DOHH2 (cell line): ENCODE measurements around the gene BHLHA15.

ENCODE experiments used
- EZH2phosphoT487 ChIP-seq: fragments of 200-600 bp; sonication (generic); IDR thresholded peaks from 2 replicates; pipeline ENCODE4 v1.6.1; 2017; ENCODE audit warnings: borderline replicate concordance, mild to moderate bottlenecking, antibody characterized with exemption, low read length, moderate library complexity, mixed read lengths
- TF ChIP-seq, protein P1 (sequence below): fragments of 200-600 bp; sonication (generic); IDR thresholded peaks from one replicate; pipeline ENCODE4 v1.5.1; 2014; ENCODE audit warnings: antibody characterized with exemption, mild to moderate bottlenecking, low read depth, low read length; ENCODE audit not compliant: poor library complexity, severe bottlenecking

DNA sequence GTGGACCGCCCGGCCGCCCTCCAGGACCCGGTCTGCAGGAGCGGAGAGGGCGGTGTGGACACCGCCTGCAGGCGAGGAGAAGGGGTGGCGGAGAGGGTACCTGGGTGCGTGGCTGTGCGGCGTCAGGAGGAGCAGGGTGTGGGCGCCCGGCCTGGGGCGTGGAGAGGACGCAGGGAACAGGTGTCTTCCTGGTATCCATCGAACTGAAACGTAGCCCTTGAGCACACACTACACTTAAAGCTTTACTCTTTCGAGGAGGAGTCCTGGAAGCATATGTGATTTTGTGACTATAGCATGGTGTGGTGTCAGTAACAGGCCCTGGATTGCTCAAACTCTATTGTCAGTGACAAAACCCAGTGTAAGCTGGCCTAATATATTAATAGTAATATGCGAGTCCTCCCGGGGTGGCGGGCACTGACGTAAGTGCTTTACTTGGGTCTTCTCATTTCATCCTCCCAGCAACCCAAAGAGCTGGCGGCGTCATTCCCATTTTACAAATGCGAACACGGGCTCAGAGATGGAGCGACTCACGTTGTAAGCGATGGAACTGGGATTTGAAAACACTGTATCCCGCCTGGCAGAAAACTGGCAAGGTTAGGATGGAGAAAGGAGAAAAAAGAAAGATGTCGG is 41.3 kb downstream of the BHLHA15 start:
- TF ChIP-seq, protein P1, sequence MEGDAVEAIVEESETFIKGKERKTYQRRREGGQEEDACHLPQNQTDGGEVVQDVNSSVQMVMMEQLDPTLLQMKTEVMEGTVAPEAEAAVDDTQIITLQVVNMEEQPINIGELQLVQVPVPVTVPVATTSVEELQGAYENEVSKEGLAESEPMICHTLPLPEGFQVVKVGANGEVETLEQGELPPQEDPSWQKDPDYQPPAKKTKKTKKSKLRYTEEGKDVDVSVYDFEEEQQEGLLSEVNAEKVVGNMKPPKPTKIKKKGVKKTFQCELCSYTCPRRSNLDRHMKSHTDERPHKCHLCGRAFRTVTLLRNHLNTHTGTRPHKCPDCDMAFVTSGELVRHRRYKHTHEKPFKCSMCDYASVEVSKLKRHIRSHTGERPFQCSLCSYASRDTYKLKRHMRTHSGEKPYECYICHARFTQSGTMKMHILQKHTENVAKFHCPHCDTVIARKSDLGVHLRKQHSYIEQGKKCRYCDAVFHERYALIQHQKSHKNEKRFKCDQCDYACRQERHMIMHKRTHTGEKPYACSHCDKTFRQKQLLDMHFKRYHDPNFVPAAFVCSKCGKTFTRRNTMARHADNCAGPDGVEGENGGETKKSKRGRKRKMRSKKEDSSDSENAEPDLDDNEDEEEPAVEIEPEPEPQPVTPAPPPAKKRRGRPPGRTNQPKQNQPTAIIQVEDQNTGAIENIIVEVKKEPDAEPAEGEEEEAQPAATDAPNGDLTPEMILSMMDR, result no peak
- TF ChIP-seq EZH2phosphoT487, result no peak
